Dermis microvascular lymphatic vessel endothelial cell (primary cell): Measurements from ENCODE around the gene NUDT22. TPM values are rescaled to one million over a fixed set of nuclear protein-coding genes. Genes with fewer than 3 reads are reported as not detected.
A peak's percentile ranks its signal among the peaks of the same experiment; 100 is the strongest.

Source experiments
- DNase-seq, 2 donors: peaks; one replicate each; pipeline versions ENCODE4 v3.0.0 to v3.0.0-alpha.2; 2010; ENCODE audit warnings: low read depth in 2 of 2
- total RNA-seq: library from RNA; depleted of rRNA; stranded (reverse); fragments of >200 nt; gene quantifications from 2 replicates; pipeline ENCODE4 v1.2.1, GENCODE V29; 2014

Gene NUDT22, protein sequence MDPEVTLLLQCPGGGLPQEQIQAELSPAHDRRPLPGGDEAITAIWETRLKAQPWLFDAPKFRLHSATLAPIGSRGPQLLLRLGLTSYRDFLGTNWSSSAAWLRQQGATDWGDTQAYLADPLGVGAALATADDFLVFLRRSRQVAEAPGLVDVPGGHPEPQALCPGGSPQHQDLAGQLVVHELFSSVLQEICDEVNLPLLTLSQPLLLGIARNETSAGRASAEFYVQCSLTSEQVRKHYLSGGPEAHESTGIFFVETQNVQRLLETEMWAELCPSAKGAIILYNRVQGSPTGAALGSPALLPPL
- total RNA-seq, result 26.4 and 31.1 TPM in 2 replicates

DNA sequence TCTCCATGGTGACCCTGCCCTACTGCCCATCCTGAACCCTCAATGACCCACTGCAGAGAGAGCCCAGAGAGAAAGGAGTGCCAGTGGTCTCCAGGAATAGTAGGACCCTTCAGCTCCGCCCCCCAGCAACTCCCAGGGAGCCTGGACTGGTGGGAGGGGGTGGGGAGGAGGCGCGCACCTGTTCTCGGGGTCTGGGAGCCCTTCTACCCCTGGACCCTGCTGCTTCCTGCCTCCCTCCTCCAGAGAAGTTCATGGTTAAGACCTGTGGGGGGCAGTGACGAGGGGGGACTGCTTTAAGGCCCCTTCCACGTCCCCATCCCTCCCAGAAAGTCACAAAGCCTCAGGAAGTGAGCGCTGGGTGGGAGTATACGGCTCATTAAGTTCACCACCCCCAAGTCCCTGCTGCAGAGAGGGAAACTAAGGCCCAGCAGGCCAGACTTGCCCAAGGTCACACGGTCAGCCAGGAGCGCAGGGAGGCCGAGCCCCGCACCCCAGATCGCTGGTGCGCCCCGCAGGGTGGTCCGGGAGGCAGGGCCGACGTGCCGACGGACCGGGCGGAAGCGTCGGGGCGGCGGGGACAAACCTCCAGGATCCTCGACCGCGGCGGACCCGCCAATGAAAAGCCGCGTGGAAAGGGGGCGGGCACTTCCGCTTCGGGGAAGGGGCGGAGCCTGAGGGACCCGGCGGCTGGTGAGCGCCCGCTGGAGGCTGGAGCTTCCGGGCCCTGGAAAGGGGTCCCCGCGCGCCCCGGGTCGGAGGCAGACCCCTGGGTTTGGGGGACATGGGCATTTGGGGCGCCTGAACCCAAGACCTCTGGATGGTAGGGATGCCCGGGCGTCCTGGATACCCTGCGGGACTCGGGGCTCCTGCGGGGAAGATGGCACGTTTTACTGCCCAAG lies at the start of gene NUDT22, which contains the start of gene TRPT1:
TSS of gene NUDT22 (plus strand) at position 667 of the 899 bp plus-strand sequence. CDS start 379 bp downstream, outside the sequence.
TSS of gene TRPT1 (minus strand) at position 579 of the 899 bp plus-strand sequence. CDS start at position 253, 326 bp downstream.
- peak in 1 of 2 donors; percentile 83 for DNase-seq

DNA sequence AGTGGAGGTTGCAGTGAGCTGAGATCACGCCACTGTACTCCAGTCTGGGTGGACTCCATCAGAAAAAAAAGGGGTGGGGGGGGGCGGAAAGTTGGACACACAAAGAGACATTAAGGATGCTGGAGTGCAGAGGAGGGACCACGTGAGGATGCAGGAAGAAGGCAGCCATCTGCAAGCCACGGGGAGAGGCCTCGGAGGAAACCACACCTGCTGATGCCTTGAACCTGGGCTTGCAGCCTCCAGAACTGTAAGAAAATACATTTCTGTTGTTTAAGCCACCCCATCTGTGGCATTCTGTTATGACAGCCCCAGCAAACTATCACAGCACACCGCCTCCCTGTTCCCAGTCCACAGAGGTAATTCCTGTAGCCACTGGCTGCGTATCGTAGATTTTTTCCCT lies 49.3 kb upstream of the NUDT22 start:
- DNase-seq, result no peak

DNA sequence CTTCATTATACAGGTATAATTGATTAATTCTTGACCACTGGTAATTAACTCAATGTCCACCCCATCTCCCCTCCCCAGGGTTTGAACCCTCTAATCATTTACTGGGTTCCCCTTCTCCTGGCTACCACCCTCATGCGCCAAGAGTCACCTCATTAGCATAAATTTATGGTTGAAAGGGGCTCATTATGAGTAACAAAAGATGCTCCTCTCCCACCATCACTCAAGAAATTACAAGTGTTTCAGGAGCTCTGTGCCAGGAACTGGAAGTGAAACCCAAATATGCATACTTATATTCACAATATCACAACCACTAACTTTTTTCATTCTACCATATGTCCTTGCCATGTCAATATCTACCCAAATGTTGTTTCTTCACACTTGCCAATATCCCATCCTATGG lies 47.9 kb upstream of the NUDT22 start:
- no peak for DNase-seq

DNA sequence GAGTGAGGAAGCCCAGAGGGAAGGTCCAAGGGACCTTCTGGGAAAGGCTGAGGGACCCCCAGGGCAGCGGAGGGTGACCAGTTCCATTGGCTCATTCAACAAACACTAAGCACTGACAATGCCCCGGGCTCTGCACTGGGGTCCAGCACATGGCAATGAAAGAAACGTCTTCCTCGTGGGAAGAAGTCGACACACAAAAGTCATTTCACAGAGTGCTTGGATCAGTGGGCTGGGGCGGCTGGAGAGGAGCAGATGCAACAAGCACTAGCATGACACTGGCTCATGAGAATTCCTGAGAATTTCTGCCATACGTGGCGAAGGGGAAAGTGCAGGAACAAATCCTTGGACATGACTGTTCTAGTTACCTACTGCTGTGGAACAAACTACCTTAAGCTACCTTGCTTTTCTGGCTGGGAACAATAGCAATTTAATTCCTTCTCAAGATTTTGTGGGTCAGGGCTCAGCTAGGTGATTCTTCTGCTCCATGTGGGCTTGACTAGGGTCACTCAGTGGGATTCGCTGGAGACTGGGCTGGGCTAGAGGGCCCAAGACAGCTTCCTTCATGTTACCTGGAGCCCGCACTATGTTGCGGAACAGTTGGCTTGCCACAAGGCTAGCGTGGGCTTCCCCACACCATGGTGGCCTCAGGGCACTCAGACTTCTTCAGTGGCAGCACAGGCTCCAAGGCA lies 47.0 kb upstream of the NUDT22 start:
- no peak for DNase-seq

DNA sequence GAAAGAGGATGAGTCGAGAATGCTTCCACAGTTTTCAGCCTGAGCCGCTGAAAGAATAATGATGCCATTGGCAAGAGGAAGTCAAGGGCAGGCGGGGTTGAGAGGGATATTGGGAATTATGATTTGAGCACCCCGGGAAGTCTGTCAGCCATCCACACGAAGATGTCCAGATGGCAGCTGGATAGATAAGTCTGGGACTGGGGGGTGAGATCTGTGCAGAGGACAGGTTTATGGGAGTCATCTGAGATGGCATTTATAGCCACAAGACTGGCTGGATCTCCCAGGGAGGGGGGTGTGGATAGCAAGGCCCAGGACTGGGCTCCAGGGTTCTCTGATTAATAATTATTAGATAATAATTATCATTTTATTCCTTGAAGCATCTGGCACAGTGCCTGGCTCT lies 45.2 kb upstream of the NUDT22 start:
- DNase-seq, result no peak

DNA sequence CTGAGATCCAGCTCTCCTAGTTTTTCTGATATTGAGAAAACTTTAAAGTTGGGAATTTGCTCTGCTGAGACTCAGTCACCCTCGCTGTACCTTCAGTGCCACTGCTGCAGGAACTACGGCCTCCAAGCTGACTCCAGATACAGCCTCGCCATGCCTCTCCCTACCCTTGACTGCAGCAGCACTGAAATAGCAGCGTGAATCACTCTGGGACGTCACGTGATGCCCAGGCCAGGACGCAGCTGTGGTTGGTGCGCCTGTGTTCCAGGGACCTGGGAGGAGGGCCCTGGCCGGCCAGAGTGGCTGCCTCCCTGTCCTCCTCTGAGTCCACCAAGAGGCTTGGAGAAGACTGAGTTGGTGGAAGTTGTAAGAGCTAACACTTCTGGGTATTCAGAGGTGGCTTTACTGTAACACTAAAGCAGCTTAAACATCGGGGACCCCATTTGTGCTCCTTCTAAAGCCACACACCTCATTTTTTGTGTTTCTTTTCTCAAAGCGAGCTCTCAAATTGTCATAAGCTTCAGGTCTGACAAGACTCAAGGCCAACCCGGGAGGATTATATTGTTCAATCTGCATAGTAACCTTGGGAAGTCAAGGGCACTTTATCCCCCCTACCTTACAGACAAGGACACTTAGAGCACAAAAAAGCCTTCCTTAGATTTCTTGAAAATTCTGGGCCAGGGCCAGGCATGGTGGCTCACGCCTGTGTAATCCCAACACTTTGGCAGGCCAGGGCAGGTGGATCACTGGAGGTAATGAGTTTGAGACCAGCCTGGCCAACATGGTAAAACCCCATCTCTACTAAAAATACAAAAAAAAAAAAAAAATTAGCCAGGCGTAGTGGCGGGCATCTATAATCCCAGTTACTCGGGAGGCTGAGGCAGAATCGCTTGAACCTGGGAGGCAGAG lies 44.3 kb upstream of the NUDT22 start:
- peak; percentile 78 to 96 for DNase-seq

DNA sequence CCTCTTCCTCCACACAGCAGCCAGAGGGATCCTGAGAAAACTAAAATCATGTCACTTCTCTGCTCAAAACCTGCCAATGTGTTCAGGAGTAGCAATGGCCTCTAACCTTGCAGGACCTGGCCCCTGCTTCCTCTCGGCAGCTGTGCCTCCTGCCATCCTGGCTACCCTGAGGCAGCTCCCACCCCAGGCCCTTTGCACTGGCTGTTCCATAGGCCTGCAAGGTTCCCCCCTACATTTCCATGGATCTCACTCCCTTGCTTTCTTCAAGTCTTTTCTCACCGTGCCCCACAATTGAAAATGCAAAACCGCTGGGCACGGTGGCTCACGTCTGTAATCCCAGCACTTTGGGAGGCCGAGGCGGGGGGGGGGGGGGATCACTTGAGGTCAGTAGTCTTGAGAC lies 42.2 kb upstream of the NUDT22 start:
- DNase-seq, result no peak

DNA sequence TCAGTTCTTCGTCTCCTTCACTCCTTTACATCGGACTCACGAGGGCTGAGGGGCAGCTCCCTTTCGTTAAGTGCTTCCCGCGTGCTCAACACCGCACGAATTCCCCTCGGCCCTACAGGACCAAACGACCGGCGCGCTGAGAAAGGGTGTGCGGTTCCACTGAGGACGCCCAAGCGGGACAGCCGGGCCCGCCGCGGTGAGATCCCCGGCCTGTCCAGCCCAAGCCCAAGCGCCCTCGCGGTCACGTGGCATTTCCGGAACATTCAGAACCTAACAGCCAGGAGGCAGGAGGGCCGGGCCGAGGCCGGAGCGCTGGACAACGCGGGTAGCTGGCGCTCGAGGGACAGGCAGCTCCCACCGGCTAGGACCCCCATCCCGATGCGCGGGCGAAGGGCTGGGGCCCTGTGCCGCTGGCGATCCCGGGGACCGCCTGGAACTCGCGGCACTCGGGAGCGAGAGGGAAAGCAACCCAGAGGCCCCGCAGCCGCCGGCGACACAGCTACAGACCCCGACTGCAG lies 40.8 kb upstream of the NUDT22 start:
- peak; percentile 79 to 90 for DNase-seq

DNA sequence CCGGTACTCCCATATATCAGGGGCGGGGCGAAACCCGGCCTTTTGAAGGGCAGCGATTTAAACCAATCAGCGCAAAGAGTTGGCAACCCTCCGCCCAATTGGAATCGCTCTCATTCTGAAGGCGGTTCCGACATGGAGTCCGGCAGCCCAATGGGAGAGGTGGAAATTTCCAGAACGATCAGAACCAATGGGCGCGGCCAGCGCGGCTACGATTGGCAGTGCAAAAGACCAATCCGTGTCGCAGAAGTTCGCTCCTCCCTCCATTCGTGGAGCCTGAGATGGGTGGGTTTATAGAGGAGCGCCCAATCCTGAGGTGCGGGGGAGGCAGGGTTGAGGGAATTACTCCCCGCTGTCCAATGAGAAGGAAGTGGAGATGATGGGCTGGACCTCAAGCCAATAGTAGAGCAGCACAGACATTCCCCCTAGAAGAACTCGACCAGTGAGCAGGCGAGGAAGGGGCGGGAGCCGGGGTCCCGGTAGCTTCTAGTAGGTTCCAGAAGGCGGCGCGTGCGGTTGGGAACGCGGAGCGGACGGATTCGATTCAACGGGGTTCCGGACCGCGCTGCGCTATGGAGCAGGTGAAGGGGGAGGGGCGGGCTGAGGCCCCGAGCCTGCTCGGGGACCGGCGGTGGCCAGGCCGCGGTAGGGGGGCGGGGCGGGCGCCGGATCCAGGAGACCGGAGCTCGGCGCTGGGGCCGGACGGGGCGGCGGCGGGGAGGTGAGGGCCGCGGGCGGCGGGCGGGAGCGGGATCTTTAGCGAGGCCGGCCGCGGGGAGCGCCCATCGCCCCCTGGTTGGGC lies 40.2 kb upstream of the NUDT22 start, which contains the start of gene STIP1:
TSS of gene STIP1 (plus strand) at position 479 of the 799 bp plus-strand sequence. CDS start at position 570, 91 bp downstream.
- peak; percentile 100 for DNase-seq

DNA sequence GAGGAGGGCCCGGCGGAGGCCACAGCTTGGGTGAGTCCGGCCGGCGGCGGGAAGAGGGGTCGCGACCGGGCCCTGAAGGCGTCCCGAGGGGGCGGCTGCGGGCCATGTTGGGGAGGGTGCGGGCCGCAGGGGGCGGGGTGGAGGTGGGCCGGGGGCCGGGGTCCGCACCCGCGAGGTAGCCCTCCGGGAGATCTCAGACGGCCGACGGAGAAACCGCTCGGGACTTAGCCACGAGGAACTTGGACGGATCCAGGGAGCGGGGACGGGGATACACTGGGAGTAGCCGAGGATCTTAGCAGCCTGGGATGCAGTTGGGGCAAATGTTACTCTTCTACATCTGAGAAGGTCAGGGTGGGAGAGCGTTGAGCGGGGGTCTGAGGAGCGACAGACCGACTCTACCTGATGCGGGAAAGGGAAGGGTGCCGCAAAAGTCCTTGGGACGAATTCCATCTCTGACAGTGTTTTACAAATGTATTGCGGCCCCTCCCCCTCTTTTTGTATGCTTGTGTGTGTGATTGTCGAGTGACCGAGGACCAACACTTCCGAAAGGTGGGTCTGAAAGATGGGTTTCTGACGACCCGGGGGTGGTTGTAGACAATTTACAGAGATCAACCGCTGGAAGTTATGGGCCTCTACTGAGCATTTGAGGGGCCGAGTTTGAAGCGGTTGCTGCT lies 39.4 kb upstream of the NUDT22 start:
- peak in 1 of 2 donors; percentile 34 for DNase-seq

DNA sequence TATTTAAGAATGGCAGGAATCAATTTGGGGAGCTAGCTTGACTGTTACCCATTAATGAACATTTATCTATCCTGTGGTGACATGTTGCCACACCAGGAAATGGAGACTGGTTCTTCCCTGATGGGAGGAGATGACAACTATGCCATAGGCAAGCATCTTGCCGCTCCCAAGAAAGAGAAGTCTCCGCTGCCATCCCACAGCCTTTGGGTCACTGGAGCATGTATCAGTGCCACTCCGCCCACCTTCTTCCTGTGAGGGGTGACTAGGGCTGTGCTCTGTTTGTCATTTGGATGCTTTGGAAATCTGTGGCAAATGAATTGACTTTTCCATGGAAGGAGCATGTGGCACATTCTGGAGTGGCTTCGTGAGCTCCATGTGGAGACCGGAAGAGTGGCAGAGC lies 33.6 kb upstream of the NUDT22 start:
- no peak for DNase-seq

DNA sequence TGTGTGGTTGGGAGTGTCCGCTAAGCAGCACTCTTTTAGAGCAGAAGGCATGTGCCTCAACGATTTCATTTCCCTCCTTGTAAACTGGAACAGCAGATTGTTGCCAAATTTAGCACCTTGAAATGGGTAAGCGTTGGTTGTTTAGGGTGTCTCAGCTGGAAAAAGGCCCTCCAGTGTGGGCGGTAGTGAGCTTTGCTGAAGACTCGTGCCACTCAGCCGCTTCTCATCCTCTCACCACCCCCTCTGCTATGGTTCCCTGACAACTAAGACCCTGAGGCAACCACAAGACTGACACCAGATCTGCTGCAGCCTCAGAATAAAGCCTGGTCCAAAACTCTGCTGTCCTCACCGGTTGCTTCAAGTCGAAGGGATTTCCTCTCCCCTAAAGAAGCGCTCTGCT lies 29.4 kb upstream of the NUDT22 start:
- DNase-seq, result no peak

DNA sequence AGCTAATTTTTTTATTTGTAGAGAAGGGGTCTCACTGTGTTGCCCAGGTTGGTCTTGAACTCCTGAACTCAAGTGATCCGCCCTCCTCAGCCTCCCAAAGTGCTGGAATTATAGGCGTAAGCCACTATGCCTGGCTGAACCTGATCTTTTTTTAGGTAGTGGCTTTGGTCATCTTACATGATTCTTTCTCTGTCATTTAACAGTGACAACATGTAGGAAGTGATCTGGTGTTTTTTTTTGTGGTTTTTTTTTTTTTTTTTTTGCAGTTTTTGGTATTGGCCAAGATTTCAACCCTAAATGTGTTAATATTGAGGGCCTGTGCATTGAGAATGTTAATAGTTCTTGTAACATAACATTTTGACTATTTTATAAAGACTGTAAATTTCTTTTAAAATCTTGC lies 27.6 kb upstream of the NUDT22 start:
- DNase-seq, result no peak

DNA sequence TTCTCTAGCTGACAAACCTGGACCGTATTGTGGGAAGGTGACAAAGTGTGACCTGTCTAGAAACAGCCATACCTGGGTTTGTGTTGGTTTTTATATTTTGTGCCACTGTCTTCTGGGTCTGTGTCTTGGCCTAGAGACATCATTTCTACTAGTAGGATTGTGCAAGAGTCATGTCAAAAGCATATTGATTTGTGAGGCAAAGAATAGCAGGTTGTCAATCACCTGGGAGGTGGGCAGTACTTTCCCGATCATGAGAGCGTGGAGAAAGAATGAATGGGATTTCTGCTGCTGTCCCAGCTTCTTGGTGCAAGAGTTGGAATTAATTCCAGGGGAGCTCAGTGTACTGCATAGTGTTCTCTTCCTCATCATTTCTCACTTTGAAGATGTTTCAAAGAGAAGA lies 24.5 kb upstream of the NUDT22 start:
- DNase-seq, result no peak

DNA sequence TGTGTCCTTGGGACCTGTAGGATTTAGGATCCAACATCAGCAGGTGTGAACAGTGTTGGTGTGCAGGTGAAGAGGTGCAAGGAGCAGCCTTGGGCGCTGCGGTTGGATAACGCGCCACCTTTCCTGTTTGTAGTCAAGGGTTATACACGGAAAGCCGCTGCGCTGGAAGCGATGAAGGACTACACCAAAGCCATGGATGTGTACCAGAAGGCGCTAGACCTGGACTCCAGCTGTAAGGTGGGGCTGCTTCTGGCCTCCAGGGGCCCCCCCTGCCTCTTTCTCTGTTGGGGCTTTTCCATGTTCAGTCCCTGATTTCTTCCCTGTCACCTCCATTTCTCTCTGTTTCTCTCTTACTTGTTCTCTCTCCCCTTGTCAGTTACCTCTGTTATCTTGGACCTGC lies 23.1 kb upstream of the NUDT22 start:
- no peak for DNase-seq

DNA sequence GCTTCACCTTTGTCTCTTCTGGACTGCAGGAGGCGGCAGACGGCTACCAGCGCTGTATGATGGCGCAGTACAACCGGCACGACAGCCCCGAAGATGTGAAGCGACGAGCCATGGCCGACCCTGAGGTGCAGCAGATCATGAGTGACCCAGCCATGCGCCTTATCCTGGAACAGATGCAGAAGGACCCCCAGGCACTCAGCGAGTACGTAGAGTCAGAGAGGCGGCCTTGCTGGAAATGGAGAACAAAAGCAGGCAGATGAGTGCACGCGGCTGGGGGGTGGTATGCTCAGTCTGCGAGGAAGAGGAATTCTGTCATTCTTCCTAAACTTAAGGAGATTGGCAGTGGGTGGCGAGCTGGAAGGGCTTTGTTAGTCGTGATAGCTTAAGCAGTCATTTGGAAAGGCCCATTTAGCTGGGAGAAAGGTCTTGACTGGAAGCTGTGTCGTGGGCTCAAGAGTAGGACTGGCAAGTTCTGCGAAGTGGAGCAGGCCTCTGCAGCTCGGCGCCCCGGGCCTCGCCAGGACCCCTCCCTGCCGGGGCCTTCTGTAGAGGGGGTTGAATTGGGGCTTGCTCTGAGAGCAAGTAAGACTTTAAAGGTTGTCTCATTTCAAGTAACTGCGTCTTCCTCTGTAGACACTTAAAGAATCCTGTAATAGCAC lies 22.5 kb upstream of the NUDT22 start:
- DNase-seq, result no peak

DNA sequence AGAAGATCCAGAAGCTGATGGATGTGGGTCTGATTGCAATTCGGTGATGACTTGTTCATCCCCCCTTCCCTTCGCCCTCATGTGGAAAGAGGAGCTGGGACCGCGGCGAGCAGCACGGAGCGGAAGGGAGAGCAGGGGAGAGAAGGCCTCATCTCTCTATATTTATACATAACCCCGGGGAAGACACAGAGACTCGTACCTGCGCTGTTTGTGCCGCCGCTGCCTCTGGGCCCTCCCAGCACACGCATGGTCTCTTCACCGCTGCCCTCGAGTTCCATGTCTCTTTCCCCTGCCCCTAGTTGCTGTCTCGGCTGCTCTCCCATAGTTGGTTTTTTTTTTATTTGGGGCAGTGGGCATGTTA lies 22.0 kb upstream of the NUDT22 start:
- no peak for DNase-seq

DNA sequence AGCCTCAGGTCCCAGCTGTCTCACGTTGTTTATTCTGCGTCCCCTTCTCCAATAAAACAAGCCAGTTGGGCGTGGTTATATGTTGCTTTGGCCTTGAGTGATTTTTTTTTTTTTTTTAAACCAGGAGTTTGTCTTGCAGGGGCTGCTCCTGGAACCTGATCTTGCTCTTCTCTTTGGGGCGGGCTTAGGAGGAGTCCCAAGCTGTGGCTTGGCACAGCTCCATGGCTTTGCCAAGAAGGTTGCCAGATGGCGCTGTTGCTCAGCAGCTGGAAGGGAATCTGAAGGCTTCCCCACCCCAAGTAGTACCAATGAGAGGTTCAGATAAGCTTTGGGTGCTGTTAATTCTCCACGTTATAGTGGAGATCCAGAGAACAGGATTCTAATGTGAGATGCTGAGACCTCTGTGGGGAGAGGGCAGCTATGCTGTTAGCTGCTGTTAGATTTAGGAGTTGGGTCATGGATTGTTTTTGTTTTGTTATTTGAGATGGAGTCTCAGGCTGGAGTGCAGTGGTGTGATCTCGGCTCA lies 21.5 kb upstream of the NUDT22 start:
- DNase-seq, result peak; percentile 65 to 92
